Nephron (organoid): ENCODE data around the gene TXNRD2.

ENCODE experiments used
- H3K27ac Mint-ChIP-seq, 3 experiments: 2 replicates each; pipeline ENCODE4 v1.8.0; 2020; ENCODE audit warnings: mixed read lengths in 3 of 3, mild to moderate bottlenecking in 2 of 3, moderate library complexity in 1 of 3
- H3K27me3 Mint-ChIP-seq: 2 replicates; pipeline ENCODE4 v1.8.0; 2021; ENCODE audit warnings: low read depth, mild to moderate bottlenecking, moderate library complexity, mixed read lengths
- H3K36me3 Mint-ChIP-seq: 2 replicates; pipeline ENCODE4 v1.8.0; 2020; ENCODE audit warnings: low read depth, mixed read lengths
- H3K4me1 Mint-ChIP-seq: 2 replicates; pipeline ENCODE4 v1.8.0; 2020; ENCODE audit warnings: mixed read lengths
- H3K4me3 Mint-ChIP-seq, 3 experiments: 2 replicates each; pipeline ENCODE4 v1.8.0; 2020; ENCODE audit warnings: mild to moderate bottlenecking in 3 of 3, mixed read lengths in 3 of 3, moderate library complexity in 2 of 3
- H3K9me3 Mint-ChIP-seq: 2 replicates; pipeline ENCODE4 v1.8.0; 2020; ENCODE audit warnings: mixed read lengths
- TF ChIP-seq, protein P1 (sequence below), 3 experiments: fragments of 200-600 bp; sonication (generic); IDR thresholded peaks; one replicate each; pipeline ENCODE4 v1.5.0; 2021; ENCODE audit warnings: antibody characterized with exemption in 3 of 3; ENCODE audit not compliant: unreplicated experiment in 3 of 3

Gene TXNRD2

DNA sequence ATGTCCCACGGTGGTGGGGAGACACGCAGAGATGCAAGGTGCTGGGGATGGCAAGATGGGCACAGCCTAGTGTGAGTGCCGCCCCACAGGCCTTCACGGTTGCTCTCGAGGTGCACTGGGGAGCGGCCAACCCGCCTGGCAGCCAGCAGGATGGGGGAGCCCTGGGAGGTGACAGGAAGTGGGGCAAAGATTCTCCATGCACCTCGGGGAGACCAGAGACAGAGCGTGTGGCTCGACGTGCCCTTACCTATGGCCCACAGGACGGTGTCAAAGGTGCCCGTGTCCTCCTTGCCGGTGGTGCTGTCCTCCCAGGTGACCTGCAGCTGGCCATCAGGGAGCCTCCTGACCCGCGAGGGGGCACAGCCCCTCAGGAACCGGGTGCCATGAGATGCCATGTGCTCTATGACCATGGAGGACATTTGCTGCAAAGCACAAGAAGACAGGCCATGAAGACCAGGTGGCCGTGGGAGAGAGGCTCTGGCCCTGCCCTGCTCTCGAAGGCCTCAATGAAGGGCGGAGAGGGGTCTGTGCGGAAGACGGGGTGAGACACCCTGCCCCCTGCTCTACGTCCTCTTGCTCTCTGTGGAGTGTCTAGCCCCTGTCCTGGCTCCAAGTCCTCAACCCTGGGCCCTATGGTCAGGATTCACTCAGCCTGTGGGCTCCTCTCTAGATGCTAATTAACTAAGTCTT is 46.3 kb downstream of the TXNRD2 start:
- Mint-ChIP-seq H3K27ac (no peak overlapping the region), H3K9me3 (no peaks in the 10 kb centered on the region), H3K4me1 (peaks cover 25% of the 10 kb centered on the region), H3K4me3 (no peak overlapping the region), H3K27me3 (peaks cover 22% of the 10 kb centered on the region), H3K36me3 (peaks cover 6% of the 10 kb centered on the region)
- TF ChIP-seq, protein P1, sequence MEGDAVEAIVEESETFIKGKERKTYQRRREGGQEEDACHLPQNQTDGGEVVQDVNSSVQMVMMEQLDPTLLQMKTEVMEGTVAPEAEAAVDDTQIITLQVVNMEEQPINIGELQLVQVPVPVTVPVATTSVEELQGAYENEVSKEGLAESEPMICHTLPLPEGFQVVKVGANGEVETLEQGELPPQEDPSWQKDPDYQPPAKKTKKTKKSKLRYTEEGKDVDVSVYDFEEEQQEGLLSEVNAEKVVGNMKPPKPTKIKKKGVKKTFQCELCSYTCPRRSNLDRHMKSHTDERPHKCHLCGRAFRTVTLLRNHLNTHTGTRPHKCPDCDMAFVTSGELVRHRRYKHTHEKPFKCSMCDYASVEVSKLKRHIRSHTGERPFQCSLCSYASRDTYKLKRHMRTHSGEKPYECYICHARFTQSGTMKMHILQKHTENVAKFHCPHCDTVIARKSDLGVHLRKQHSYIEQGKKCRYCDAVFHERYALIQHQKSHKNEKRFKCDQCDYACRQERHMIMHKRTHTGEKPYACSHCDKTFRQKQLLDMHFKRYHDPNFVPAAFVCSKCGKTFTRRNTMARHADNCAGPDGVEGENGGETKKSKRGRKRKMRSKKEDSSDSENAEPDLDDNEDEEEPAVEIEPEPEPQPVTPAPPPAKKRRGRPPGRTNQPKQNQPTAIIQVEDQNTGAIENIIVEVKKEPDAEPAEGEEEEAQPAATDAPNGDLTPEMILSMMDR (IDR thresholded peaks at IDR 0.05; ENCODE audit: unreplicated experiment in 3 of 3): no peak

DNA sequence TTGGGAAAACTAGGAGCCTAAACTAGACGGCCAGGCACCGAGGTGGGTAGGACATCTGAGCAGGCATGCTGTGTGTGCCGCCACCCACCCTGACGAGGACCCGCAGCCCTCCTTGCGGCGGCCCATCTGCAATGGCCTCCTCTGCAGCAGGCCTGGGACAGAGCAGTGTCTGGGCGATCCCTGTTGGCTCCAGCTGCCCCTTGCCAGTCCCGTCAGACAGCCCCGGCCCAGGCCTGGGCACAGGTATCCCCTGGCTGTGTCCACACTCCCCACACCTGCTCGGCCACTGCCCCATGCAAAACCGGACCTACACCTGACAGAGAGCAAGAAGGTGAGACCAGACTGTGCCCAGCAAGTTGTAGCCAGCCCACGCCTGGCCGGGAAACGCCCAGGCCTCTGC is 48.3 kb downstream of the TXNRD2 start:
- TF ChIP-seq, protein P1 (IDR thresholded peaks at IDR 0.05; ENCODE audit: unreplicated experiment in 3 of 3): no peak
- peaks cover 6% of the 10 kb centered on the region for H3K36me3 Mint-ChIP-seq
- peaks cover 25% of the 10 kb centered on the region for H3K4me1 Mint-ChIP-seq
- no peak overlapping the region for H3K4me3 Mint-ChIP-seq
- H3K9me3 Mint-ChIP-seq: no peaks in the 10 kb centered on the region
- peaks cover 18% of the 10 kb centered on the region for H3K27me3 Mint-ChIP-seq
- no peak overlapping the region for H3K27ac Mint-ChIP-seq

DNA sequence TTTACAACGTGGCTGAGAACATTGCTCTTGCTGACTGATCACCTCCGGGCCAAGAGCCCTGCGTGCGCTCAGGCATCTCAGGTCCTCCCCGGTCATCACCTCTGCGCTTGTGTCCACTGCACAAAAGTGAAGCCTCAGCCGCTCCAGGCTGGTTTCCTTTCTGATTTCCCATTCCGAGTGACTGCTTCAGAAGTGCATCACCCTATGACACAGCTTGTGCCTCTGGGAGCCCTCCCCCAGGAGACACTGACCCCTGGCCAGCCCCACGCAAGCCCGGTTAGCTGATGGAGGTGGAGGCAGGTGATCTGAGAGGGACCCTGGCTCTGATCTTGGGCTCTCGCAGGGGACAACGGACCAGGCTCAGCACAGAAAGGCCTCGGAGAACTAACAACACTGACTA is 48.7 kb downstream of the TXNRD2 start:
- H3K4me1 Mint-ChIP-seq: peaks cover 25% of the 10 kb centered on the region
- TF ChIP-seq, protein P1 (IDR thresholded peaks at IDR 0.05; ENCODE audit: unreplicated experiment in 3 of 3): no peak
- no peak overlapping the region for H3K4me3 Mint-ChIP-seq
- H3K36me3 Mint-ChIP-seq: peaks cover 6% of the 10 kb centered on the region
- H3K27me3 Mint-ChIP-seq: peaks cover 18% of the 10 kb centered on the region
- no peaks in the 10 kb centered on the region for H3K9me3 Mint-ChIP-seq
- peak overlapping the region in 2 of 3 experiments; percentile 9 to 55 for H3K27ac Mint-ChIP-seq

DNA sequence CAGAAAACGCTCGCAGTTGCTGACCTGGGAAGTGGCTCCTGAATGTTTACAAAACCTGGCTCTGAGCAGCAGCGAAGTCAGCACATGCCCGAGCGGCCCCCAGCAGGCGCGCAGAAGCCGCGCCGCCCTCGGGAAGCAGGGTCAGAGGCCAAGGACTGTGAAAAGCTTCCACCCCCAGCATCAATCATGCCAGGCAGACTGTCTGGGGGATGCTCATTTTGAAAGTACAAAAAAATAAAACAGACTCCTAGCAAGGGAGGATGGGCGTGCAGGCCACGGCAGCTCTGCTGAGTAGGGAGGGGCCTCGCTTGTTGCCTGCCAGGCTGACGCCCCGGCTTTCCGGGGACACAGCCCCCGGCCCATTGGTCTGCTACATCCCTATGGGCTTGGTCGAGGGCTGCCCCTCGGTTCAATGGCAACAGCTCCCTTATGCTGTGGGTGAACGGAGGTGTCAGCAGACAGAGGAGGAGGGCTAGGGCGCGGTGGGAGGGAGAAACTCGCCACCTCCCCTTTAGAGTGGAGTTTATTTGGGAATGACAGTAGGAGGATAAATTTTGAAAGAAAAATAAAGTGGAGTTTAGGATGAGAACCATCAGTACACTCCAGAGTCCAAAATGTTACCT is 49.2 kb downstream of the TXNRD2 start:
- Mint-ChIP-seq H3K9me3 (no peaks in the 10 kb centered on the region), H3K4me1 (peaks cover 25% of the 10 kb centered on the region), H3K27ac (peak overlapping the region in 1 of 3 experiments; percentile 65), H3K4me3 (peak overlapping the region in 2 of 3 experiments; percentile 50 to 53), H3K27me3 (peaks cover 18% of the 10 kb centered on the region), H3K36me3 (peaks cover 6% of the 10 kb centered on the region)
- TF ChIP-seq, protein P1 (IDR thresholded peaks at IDR 0.05; ENCODE audit: unreplicated experiment in 3 of 3): no peak

DNA sequence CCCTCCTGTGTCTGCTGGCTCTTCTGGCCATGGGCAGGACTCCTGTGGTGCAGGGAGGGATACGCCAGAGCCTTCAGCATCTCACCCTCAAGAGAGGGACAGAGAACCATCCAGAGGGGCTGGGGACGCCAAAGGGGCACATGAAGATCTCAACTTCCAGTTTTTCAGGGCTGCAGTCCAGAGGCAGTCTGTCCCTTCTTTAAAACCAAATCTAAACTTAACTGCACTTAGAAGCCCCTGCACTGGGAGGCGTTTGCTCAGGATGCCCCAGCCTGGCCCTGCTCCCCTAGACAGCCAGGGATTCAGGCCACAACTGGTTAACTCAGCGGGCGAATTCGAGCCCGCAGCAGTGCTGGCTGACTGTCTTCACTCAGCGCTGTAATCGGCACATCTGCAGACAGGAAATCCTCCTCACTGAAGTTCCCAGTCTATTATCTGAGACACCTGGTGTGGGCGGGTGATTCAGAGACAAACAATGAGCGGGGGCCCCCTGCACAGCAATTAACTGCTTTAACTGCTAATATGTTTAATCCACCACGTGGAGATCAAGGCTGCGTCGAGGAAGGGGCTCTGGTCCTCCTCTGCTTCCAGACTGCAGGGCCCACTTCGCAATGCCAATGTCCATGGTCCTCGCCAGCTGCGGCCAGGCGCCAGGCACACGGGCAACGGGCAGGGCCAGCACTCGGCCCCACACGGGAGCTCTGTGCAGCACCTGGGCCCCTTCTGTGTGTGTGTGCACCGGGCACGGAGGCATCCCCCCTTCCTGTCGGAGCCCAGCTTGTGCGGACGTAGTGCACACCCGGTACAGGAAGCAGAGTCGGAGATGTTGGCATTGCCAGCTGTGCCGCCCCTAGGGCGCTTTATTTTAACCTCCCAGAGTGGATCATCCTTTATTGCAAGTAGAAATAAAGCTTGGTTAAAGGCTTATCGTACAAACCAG is 50.0 kb downstream of the TXNRD2 start:
- peaks cover 6% of the 10 kb centered on the region for H3K36me3 Mint-ChIP-seq
- H3K9me3 Mint-ChIP-seq: no peaks in the 10 kb centered on the region
- H3K27me3 Mint-ChIP-seq: peaks cover 18% of the 10 kb centered on the region
- peaks cover 25% of the 10 kb centered on the region for H3K4me1 Mint-ChIP-seq
- H3K27ac Mint-ChIP-seq: peak overlapping the region in 2 of 3 experiments; percentile 60 to 64
- TF ChIP-seq, protein P1 (IDR thresholded peaks at IDR 0.05; ENCODE audit: unreplicated experiment in 3 of 3): no peak
- peak overlapping the region in 2 of 3 experiments; percentile 50 to 53 for H3K4me3 Mint-ChIP-seq
